ENCODE results near the gene DENND6A. TPM values are rescaled to one million over a fixed set of nuclear protein-coding genes. Genes with fewer than 3 reads are reported as not detected.

The DENND6A gene
- total RNA-seq, 1 experiment from 2014 or later, result 22.3 TPM

DNA sequence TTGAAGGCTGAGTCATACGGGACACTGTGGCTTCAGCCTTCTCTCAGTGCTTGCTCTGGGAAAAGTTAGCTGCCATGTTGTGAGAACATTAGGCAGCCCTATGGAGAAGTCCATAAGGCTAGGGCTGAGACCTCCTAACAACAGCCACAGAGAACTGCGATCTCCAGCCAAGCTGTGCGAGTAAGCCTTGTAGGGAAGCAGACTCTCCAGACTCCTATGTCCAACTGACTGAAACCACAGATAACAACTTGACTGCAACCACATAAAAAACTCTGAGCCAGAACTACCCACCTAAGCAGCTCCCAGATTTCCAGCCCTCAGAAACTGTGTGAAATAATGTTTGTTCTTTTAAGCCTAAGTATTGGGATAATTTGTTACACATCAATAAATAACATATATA, 40.7 kb downstream of the DENND6A start:
- Mint-ChIP-seq H3K36me3 (ENCODE audit: insufficient read depth, unreplicated experiment) (peaks cover 68% of the 10 kb centered on the region), H3K27me3 (ENCODE audit: insufficient read depth, unreplicated experiment) (no peaks in the 10 kb centered on the region), H3K9me3 (ENCODE audit: unreplicated experiment) (peaks cover 10% of the 10 kb centered on the region), H3K4me3 (ENCODE audit: unreplicated experiment) (no peak overlapping the region), H3K4me1 (ENCODE audit: insufficient read depth, unreplicated experiment) (peaks cover 5% of the 10 kb centered on the region), H3K27ac (ENCODE audit: low read depth, unreplicated experiment) (no peak overlapping the region)
- ChIA-PET POLR2A (no interaction called here), CTCF (interaction anchor here (0.8 kb wide), 1 partner anchor 174 kb away, joined by 3 read pairs; no protein-coding TSS in a partner anchor)
- intact Hi-C loops (cut with micrococcal nuclease), result no loop called here
- TF ChIP-seq CTCF (IDR thresholded peaks at IDR 0.05; ENCODE audit: unreplicated experiment), result no peak
- DNase-seq (ENCODE audit: unreplicated experiment), result no peak
- no TSS peak for BruUV-seq (replicated peaks)

DNA sequence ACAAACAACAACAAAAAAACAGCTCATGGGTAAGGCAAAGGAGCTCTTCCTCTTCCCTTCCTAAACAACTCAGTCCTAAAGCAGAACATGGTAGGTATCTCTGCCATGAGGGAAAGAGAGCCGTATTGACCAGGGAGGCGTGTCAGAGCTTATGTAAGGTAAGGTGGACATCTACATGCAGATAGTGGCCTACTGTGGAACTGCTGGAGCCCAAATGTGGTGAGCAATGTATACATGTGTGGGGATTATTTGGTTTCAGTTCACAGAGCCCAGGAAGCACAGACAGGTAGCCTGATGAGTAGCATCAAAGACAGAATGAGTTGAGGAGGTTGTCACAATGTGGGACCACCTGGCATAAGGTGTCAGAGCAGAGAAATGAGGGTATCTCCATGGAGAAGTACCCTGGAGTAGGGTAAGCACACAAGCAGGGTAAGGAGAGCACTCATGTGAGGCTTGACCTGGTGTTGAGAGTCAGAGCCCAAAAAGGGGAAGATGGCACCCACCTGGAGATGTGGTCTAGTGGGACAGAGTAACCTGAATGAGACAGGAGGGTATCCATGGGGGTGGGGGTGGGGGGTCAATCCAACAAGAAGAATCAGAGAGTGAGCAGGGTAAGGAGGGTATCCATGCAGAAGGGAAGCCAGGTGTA, 45.5 kb downstream of the DENND6A start:
- POLR2A ChIA-PET, result interaction anchor here (0.6 to 1.6 kb wide), 4 partner anchors 12 to 179 kb away, joined by 3 to 5 read pairs (median 4); partner anchors contain the start of gene SLMAP

GRCh38 chr3:57646723-57647122, 46.2 kb downstream of the DENND6A start:
- peak; percentile 36 for DNase-seq (ENCODE audit: unreplicated experiment)
- Mint-ChIP-seq H3K4me1 (ENCODE audit: insufficient read depth, unreplicated experiment) (peaks cover 10% of the 10 kb centered on the region), H3K4me3 (ENCODE audit: unreplicated experiment) (no peak overlapping the region), H3K27me3 (ENCODE audit: insufficient read depth, unreplicated experiment) (no peaks in the 10 kb centered on the region), H3K36me3 (ENCODE audit: insufficient read depth, unreplicated experiment) (peaks cover 74% of the 10 kb centered on the region), H3K9me3 (ENCODE audit: unreplicated experiment) (peaks cover 10% of the 10 kb centered on the region), H3K27ac (ENCODE audit: low read depth, unreplicated experiment) (peak overlapping the region; percentile 80)
- ChIA-PET POLR2A (interaction anchor here (0.6 to 1.6 kb wide), 4 partner anchors 12 to 180 kb away, joined by 3 to 5 read pairs (median 4); partner anchors contain the start of gene SLMAP), CTCF (interaction anchor here (0.8 to 1.9 kb wide), 4 partner anchors 31 to 206 kb away, joined by 3 to 9 read pairs (median 6); no protein-coding TSS in a partner anchor)
- peak; percentile 23 for TF ChIP-seq CTCF (IDR thresholded peaks at IDR 0.05; ENCODE audit: unreplicated experiment)
- no TSS peak for BruUV-seq (replicated peaks)
- intact Hi-C loops (cut with micrococcal nuclease), result loop anchor here (1.0 kb wide), 3 partner anchors 111 to 207 kb away; no protein-coding TSS in a partner anchor

More for the DNA sequence above, 45.5 kb downstream of the DENND6A start:
- no peak for TF ChIP-seq CTCF (IDR thresholded peaks at IDR 0.05; ENCODE audit: unreplicated experiment)
- Mint-ChIP-seq H3K27ac (ENCODE audit: low read depth, unreplicated experiment) (peak overlapping the region; percentile 80), H3K4me3 (ENCODE audit: unreplicated experiment) (no peak overlapping the region), H3K27me3 (ENCODE audit: insufficient read depth, unreplicated experiment) (no peaks in the 10 kb centered on the region), H3K4me1 (ENCODE audit: insufficient read depth, unreplicated experiment) (peaks cover 10% of the 10 kb centered on the region), H3K36me3 (ENCODE audit: insufficient read depth, unreplicated experiment) (peaks cover 74% of the 10 kb centered on the region), H3K9me3 (ENCODE audit: unreplicated experiment) (peaks cover 10% of the 10 kb centered on the region)
- intact Hi-C loops (cut with micrococcal nuclease), result no loop called here
- DNase-seq (ENCODE audit: unreplicated experiment), result no peak
- CTCF ChIA-PET, result interaction anchor here (0.7 to 1.9 kb wide), 6 partner anchors 31 to 208 kb away, joined by 3 to 9 read pairs (median 4); no protein-coding TSS in a partner anchor
- no TSS peak for BruUV-seq (replicated peaks)

DNA sequence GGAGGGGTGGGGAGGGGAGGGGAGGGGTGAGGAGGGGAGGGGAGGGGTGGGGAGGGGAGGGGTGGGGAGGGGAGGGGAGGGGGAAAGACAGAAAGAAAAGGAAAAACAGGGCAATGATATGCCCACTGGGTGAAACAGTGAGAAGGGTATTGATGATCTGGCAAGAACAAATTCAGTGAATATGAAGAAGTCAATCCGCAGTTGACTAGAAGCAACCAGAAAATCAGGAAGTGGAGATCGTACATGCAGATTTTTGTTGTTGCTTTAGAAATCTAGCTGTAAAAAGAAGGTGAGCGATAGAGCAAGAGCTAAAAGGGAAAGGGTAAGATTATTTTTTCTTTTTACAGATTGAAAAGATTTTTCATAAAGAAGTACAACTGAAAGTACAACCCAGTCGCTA, 48.1 kb downstream of the DENND6A start:
- BruUV-seq (replicated peaks), result no TSS peak
- POLR2A ChIA-PET, result interaction anchor here (1.0 to 1.4 kb wide), 3 partner anchors 18 to 181 kb away, joined by 3 to 6 read pairs (median 4); no protein-coding TSS in a partner anchor
- intact Hi-C loops (cut with micrococcal nuclease), result no loop called here

More for the DNA sequence above, 48.1 kb downstream of the DENND6A start:
- Mint-ChIP-seq H3K27ac (ENCODE audit: low read depth, unreplicated experiment) (no peak overlapping the region), H3K27me3 (ENCODE audit: insufficient read depth, unreplicated experiment) (no peaks in the 10 kb centered on the region), H3K9me3 (ENCODE audit: unreplicated experiment) (peaks cover 10% of the 10 kb centered on the region), H3K36me3 (ENCODE audit: insufficient read depth, unreplicated experiment) (peaks cover 67% of the 10 kb centered on the region), H3K4me1 (ENCODE audit: insufficient read depth, unreplicated experiment) (peaks cover 10% of the 10 kb centered on the region), H3K4me3 (ENCODE audit: unreplicated experiment) (no peak overlapping the region)
- no peak for DNase-seq (ENCODE audit: unreplicated experiment)
- TF ChIP-seq CTCF (IDR thresholded peaks at IDR 0.05; ENCODE audit: unreplicated experiment), result no peak
- CTCF ChIA-PET, result interaction anchor here (0.7 to 2.1 kb wide), 6 partner anchors 108 to 247 kb away, joined by 3 to 8 read pairs (median 4); partner anchors contain the start of gene SLMAP

Measured in MCF 10A (cell line).